M059J (cell line): ENCODE results near the gene FRMPD1. TPM values are rescaled to one million over a fixed set of nuclear protein-coding genes. Genes with fewer than 3 reads are reported as not detected.
A peak's percentile ranks its signal among the peaks of the same experiment; 100 is the strongest.

Experiments used
- DNase-seq: peaks from one replicate; pipeline ENCODE4 v3.0.0-alpha.2; 2012; ENCODE audit warnings: low read depth
- total RNA-seq: library from RNA; depleted of rRNA; stranded (reverse); fragments of >200 nt; shearing (Covaris generic); gene quantifications from 2 replicates; pipeline ENCODE4 v1.2.3, GENCODE V29; 2014; rRNA removed

FRMPD1 gene
- total RNA-seq, 1 experiment from 2014 or later = not detected

DNA sequence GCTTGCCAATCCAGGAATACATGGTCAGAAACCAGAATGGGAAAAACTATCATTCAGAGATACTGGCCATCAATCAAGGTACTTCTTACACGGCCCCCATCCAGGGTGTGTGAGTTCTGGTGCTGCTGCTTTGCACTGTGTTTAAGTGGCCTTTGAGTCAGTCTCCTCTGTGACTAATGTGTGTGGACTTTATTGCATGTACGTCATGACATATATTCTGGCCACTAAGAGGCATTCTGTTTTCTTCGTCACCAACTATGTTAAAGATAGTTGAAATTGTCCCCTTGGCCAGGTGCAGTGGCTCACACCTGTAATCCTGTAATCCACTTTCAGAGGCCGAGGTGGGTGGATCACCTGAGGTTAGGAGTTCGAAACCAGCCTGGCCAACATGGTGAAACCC lies 125.6 kb downstream of the FRMPD1 start:
- DNase-seq = peak; percentile 35

DNA sequence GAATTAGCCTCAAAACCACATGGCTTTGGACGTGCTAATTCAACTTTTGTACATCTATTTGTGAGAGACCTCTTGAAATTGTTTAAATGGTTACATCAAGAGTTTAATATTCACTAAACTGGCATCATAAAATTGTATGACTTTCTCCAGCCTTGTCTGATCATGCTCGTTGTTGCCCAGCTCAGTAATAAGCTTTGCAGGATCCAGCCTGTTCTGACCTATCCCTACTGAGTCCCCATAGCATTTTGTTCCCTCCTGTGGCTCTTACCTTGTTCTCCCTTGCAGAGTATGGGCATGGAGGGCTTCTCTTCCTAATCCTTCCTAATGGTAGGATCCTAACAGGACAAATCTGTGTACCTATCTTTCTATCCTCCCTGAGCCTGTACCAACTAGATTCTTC lies 127.8 kb downstream of the FRMPD1 start:
- no peak for DNase-seq

DNA sequence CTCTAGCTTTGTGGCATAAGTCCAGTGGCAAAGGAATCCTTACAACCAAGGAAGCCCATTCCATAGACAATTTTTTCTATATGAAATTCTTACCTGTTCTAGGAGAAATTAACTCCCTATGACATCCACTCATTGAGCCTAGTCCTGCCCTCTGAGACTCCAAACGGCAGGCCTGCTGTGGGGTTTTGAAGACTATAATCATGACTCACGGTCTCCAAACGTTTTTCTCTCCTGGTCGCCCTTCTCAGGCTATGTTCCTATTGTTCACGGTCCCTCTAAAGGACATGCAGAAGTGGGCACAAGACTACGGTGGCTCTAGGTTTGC lies 133.5 kb downstream of the FRMPD1 start:
- DNase-seq = peak; percentile 50

DNA sequence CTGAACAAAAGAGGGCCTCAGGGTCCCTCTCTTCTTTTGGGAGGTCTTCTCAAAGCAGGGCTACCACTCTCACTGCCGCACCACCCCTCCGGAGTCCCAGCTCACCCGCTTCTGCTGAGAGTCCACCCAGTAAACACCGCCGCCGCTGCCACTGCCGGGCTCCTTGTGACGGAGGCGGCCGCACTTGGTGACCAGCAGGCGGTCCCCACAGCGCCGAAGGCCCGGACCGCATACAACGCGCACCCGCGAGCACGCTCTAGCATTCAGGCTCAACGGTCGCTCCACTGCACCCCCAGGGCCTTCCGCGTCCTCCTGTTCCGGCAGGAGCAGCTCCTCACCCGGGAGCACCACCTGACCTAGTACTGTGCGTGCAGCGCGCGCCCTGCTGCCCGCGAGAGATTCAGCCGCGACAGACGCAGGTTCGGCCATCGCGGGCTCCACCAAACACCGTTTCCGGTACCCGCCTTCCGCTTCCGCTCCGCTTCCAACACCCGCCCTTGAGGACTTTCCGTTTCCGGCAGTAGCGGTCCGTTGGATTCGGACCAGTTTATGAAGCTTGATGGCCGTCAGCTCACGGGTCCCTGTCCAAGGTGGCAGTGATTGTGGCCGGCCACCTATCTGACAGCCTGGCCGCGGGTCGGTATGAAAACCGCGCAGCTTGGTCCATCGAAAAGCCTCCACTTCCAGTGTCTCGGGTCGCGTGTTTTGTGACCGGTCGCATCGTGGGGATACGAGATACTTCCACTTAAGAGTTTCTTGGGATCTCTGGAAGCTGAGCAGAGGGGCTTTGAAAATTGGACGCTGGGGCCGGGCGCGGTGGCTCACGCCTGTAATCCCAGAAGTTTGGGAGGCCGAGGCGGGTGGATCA lies 134.1 kb downstream of the FRMPD1 start, which contains the start of gene EXOSC3:
TSS of gene EXOSC3 (minus strand) at position 449 of the 868 bp plus-strand sequence. CDS start at position 429, 20 bp downstream.
- DNase-seq = peak; percentile 95

- no peak for DNase-seq
Observed at GRCh38 chr9:37787059-37787458, 136.3 kb downstream of the FRMPD1 start.

GRCh38 chr9:37788332-37788731 lies 137.6 kb downstream of the FRMPD1 start:
- no peak for DNase-seq

- DNase-seq = no peak
Observed at GRCh38 chr9:37790096-37790495, 139.3 kb downstream of the FRMPD1 start.

DNA sequence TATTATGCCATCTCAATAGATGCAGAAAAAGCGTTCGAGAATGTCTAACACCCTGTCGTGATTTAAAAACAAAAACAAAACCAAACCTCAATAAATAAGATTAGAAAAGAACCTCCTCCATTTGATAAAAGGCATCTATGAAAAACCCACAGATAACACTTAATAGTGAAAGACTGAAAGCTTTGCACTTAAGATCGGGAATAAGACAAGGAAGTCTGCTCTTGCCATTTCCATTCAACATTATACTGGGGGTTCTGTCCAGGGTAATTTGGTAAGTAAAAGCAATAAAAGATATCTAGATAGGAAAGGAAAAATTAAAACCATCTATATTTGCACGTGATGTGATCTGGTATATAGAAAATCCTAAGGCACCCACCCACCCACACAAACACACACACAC lies 141.4 kb downstream of the FRMPD1 start:
- no peak for DNase-seq

DNA sequence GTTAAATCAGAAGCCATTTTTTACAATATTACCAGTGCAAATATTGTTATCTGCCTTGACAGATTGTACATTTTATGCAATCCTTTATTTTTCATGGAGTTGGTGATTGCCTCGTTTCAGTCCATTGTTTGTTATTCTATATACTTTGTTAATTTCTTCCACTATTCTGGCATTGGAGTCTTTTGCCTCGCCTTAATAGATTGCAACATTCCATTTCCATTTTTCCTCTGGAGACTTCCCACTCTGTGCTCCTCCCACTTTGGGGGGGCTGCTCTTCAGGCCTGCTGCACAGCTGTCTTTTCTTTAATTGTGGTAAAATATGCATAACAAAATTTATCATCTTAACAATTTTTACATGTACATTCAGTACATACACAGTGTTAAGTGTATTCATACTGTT lies 145.5 kb downstream of the FRMPD1 start:
- DNase-seq = no peak

Other genes with a start within 250 kb of the FRMPD1 start
- gene GRHPR, start 228.3 kb upstream of the FRMPD1 start, total RNA-seq = 129 and 133 TPM in 2 replicates
- 14.1 and 17.7 TPM in 2 replicates for gene ZBTB5, start 185.5 kb upstream of the FRMPD1 start, total RNA-seq
- 32.8 and 43.0 TPM in 2 replicates for gene POLR1E, start 165.0 kb upstream of the FRMPD1 start, total RNA-seq
- 6.2 and 8.4 TPM in 2 replicates for gene FBXO10, start 74.6 kb upstream of the FRMPD1 start, total RNA-seq
- 307 and 320 TPM in 2 replicates for gene TOMM5, start 58.4 kb upstream of the FRMPD1 start, total RNA-seq
- gene TRMT10B, start 102.9 kb downstream of the FRMPD1 start, total RNA-seq = 1.2 and 3.6 TPM in 2 replicates
- gene EXOSC3, start 134.1 kb downstream of the FRMPD1 start, total RNA-seq = 62.8 and 108 TPM in 2 replicates
- 29.3 and 38.5 TPM in 2 replicates for gene DCAF10, start 149.8 kb downstream of the FRMPD1 start, total RNA-seq